ENCODE measurements around the gene SVIL.

GRCh38 chr10:29409241-29410054 lies 225.3 kb downstream of the SVIL start:
- no peak for TF ChIP-seq CTCF (IDR thresholded peaks at IDR 0.05; ENCODE audit: low read depth, low read length, missing input control)
- TF ChIP-seq HNF4G (IDR thresholded peaks at IDR 0.05): no peak
- peak in 1 of 2 donors; percentile 23 for TF ChIP-seq GABPA (IDR thresholded peaks at IDR 0.05 in 1 of 2, conservative IDR thresholded peaks at IDR 0.05 in 1 of 2)
- TF ChIP-seq HNF4A (conservative IDR thresholded peaks at IDR 0.05): no peak
